PFSK-1 (cell line): ENCODE data around the gene AMBRA1.

ENCODE experiments used
- FOXP2 ChIP-seq: optimal IDR thresholded peaks from 2 replicates; pipeline ENCODE3; 2011; ENCODE audit warnings: borderline replicate concordance, control low read depth, inconsistent platforms; ENCODE audit not compliant: insufficient read depth; ENCODE audit errors: extremely low read length, extremely low read depth
- POLR2AphosphoS5 ChIP-seq: IDR thresholded peaks from 2 replicates; pipeline ENCODE4 v1.6.1; 2012; ENCODE audit warnings: low read depth, mild to moderate bottlenecking, control low read depth, low read length, moderate library complexity
- SIN3A ChIP-seq: IDR thresholded peaks from 2 replicates; pipeline ENCODE4 v1.6.1; 2012; ENCODE audit warnings: mild to moderate bottlenecking, low read length, moderate library complexity, borderline replicate concordance; ENCODE audit not compliant: insufficient read depth
- TAF1 ChIP-seq: IDR thresholded peaks from 2 replicates; pipeline ENCODE4 v1.6.1; 2012; ENCODE audit warnings: low read length, control low read depth, borderline replicate concordance; ENCODE audit not compliant: insufficient read depth
- TF ChIP-seq, protein P1 (sequence below), 2 experiments: IDR thresholded peaks; 2 replicates each; pipeline versions ENCODE4 v1.6.1 to v1.8.0; 2011 to 2012; ENCODE audit warnings: low read depth in 2 of 2, low read length in 2 of 2, control low read depth in 1 of 2, inconsistent platforms in 1 of 2, mild to moderate bottlenecking in 1 of 2, moderate library complexity in 1 of 2; ENCODE audit not compliant: insufficient read depth in 1 of 2

DNA sequence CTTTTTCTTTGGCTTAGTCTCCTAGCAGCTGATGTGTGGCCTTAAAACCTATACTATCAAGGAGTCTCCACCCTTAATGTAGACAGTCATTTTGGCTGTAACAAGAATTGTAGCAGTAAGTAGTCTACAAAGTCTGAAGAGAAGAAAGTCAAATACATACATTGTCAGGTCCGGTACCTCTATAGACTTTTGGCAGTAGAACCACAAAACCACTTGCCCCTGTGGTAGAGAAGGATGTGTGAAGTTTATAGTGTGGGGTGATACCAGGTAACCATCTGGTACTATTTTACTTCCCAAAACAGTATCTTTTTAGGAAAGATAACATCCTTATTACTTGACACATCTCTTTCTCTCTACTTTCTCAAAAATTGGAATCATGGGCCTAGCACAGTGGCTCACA, 38.7 kb upstream of the AMBRA1 start:
- no peak for TF ChIP-seq POLR2AphosphoS5
- no peak for TF ChIP-seq TAF1
- no peak for TF ChIP-seq SIN3A
- TF ChIP-seq, protein P1, sequence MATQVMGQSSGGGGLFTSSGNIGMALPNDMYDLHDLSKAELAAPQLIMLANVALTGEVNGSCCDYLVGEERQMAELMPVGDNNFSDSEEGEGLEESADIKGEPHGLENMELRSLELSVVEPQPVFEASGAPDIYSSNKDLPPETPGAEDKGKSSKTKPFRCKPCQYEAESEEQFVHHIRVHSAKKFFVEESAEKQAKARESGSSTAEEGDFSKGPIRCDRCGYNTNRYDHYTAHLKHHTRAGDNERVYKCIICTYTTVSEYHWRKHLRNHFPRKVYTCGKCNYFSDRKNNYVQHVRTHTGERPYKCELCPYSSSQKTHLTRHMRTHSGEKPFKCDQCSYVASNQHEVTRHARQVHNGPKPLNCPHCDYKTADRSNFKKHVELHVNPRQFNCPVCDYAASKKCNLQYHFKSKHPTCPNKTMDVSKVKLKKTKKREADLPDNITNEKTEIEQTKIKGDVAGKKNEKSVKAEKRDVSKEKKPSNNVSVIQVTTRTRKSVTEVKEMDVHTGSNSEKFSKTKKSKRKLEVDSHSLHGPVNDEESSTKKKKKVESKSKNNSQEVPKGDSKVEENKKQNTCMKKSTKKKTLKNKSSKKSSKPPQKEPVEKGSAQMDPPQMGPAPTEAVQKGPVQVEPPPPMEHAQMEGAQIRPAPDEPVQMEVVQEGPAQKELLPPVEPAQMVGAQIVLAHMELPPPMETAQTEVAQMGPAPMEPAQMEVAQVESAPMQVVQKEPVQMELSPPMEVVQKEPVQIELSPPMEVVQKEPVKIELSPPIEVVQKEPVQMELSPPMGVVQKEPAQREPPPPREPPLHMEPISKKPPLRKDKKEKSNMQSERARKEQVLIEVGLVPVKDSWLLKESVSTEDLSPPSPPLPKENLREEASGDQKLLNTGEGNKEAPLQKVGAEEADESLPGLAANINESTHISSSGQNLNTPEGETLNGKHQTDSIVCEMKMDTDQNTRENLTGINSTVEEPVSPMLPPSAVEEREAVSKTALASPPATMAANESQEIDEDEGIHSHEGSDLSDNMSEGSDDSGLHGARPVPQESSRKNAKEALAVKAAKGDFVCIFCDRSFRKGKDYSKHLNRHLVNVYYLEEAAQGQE (IDR thresholded peaks at IDR 0.05; ENCODE audit: insufficient read depth in 1 of 2, low read depth in 2 of 2, low read length in 2 of 2), result no peak
- TF ChIP-seq FOXP2, result no peak
